Cortex of kidney (tissue), 1 donor: ENCODE data around the gene SLC1A2.
"Not testable (repeated sequence)": the region's sequence is repeated elsewhere in the genome, so short reads cannot be mapped to it uniquely, and the experiment has no call there.

Experiments used
- DNase-seq: peaks from one replicate; lab custom pipeline; 2025; lab: John Stamatoyannopoulos, UW

The SLC1A2 gene

DNA sequence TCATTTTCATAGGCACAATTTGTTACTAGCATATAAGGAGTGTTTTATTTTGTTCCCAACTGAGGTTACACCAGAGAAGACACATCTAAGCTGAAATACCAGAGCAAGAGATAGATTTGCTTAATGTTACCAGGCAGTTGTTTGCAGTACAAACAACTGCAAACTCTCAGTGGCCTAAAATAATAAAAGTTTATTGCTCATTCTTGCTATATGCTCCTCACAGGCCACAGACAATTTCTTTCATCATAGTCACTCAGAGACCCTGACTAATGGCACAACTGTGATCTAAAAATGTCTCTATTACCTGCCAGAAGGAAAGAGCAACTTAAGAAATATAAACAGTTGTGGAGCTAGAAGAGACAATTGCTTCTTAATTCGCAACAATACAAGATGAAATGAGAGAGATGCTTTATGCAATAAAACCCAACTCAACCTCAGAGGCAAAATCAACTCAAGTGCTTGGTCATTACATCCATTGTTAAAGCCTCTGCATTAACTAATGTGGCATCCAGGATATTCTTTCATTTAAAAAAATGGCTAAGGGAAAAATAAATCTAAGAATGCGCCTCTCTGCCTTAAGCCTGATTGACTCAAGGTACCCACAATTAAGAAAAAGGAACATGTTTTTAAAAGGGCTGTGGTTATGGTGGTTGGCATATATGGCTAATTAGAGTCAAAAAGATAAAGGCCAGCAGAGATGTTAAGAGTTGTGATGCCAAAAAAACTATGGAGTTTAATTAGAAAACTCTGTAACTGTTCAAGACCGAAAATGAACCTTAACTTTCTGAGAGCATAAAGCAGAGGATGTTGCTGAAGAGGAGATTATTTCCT, 176.7 kb downstream of the SLC1A2 start:
- no peak for DNase-seq

- DNase-seq, result no peak
These were observed 177.8 kb downstream of the SLC1A2 start for GRCh38 chr11:35241531-35241930.

- DNase-seq, result no peak
These were observed 178.3 kb downstream of the SLC1A2 start for GRCh38 chr11:35241083-35241482.

GRCh38 chr11:35239471-35240075, 179.8 kb downstream of the SLC1A2 start:
- no peak for DNase-seq

DNA sequence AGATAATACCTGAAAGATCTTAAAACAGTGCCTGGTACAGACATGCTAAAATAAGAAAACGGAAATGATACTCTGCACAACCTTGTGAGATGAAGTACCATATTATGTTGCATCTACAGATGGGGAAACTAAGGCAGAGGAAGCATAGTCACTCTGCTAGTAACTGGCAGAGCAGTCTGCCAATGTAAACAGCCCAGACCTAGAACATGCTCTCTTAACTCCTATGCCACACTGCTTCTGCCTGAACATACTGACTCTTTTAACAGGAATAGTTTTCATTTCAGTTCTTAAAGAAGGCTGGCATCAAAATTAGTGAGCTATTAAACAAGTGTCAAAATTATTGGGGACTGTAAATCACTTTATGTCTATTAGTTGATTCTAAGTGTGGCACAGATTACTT, 180.5 kb downstream of the SLC1A2 start:
- no peak for DNase-seq

DNA sequence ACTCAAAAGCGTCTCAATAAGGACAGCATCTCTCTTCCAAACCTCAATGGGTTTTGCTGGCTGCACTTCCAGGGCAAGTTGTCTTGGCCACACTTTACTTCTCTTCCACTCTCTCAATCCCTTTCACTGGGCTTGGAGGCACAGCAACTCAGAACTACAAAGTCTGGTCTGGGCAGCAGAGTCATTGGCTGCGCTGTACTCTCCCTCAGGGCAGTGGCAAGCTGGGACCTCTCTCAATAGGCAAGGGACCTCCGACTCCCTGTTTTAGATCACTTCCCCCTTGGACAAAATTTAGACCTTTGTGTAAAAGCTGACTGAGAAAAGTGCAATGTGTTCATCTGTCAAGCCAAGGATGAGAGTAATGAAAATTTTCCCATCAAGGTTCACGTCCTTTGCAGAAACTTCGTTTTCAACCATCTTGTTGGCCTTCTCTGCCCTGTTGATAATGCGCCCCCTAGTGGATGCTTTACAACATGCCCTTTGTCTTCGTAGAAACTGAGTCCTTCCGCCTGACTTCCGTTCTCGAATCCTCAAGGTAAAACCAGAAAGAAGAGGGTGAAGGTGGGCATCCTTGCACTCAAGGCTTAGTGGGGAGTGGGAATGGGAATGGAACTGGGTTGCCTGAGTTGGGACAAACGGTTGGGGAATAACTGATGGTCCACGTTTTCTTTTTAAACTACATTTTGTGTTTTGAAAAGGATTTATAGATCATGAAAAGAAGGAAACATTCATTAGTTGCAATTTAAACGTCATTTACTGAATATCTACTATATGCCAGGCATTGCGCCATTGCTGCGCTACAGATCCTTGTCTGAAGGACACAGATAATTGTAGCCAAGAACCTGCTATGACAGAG, 181.3 kb downstream of the SLC1A2 start:
- DNase-seq, result no peak

- DNase-seq, result no peak
These were observed 182.0 kb downstream of the SLC1A2 start for GRCh38 chr11:35237351-35237750.

- DNase-seq, result no peak
These were observed 182.7 kb downstream of the SLC1A2 start for GRCh38 chr11:35236667-35237003.

GRCh38 chr11:35235936-35236666, 183.3 kb downstream of the SLC1A2 start:
- no peak for DNase-seq

DNA sequence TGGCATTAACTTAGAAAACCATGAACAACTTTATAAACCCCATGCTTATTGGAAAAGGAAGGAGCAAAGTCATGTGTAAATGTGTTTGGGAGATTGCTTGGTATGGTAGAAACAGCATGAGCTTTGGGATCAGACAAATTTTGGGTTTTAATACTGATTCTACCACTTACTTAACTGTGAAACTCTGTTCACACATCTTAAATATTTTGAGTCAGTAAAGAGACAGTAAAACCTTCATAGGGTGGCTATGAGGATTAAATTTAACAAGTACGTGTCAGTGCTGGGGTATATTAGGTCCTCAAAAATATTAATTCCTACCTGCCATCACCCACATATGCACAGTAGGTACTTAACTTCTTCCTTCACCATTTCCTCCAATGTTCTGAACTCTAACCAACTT, 183.9 kb downstream of the SLC1A2 start:
- DNase-seq, result no peak

- no peak for DNase-seq
These were observed 184.2 kb downstream of the SLC1A2 start for GRCh38 chr11:35235157-35235468.

DNA sequence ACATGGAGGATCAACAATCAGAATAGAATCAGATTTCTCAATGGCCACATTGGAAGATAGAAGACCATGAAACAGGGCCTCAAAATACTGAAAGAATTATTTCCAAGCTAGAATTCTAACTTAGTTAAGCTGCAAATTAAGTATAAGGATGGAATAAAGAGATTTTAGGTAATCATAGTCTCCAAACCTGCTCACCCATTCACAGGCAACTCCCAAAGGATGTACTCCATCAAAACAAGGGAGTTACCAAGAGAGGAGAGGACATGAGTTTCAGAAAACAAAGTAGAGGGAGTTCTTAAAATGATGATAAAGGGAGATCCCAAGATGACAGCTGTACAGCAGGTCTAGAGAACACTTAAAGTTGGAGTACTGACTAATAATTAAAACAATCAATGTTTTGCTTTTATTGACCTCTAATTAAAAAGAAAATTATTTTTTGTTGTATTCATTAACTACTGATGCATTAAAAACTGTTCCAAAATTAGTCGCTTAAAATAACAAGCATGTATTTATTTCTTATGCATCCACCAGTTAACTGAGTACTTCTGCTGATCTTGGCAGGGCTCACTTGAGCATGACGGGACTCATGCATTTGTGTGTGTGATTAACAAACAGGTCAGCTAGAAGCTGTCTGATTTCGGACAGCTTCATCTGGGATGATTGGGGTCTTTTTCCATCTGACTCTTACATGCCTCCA, 184.8 kb downstream of the SLC1A2 start:
- DNase-seq, result no peak

- DNase-seq, result no peak
These were observed 185.8 kb downstream of the SLC1A2 start for GRCh38 chr11:35233518-35233917.

GRCh38 chr11:35232891-35233330, 186.4 kb downstream of the SLC1A2 start:
- no peak for DNase-seq

DNA sequence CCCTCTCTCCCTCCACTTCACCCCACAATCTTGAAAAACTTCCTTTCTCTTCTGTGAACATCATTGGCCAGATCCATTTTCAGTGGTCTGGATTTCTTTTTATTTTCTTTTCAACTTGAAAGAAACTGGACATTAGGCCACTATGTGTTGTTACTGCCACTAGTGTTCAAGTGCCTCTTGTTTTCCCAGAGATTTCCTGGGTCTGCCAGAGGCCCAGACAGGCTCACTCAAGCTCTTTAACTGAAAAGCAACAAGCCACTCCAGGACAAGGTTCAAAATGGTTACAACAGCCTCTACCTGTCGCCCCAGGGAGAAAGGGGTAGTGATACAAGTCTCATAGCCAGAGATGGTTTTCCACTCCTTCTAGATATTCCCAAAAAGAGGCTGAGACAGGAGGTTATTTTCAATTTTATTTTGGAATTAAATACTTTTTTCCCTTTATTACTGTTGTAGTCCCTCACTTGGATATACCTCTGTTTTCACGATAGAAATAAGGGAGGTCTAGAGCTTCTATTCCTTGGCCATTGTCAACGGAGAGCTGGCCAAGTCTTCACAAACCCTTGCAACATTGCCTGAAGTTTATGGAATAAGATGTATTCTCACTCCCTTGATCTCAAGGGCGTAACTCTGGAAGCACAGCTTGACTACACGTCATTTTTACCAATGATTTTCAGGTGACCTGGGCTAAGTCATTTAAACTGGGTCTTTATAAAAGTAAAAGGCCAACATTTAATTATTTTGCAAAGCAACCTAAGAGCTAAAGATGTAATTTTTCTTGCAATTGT, 188.1 kb downstream of the SLC1A2 start:
- no peak for DNase-seq

DNA sequence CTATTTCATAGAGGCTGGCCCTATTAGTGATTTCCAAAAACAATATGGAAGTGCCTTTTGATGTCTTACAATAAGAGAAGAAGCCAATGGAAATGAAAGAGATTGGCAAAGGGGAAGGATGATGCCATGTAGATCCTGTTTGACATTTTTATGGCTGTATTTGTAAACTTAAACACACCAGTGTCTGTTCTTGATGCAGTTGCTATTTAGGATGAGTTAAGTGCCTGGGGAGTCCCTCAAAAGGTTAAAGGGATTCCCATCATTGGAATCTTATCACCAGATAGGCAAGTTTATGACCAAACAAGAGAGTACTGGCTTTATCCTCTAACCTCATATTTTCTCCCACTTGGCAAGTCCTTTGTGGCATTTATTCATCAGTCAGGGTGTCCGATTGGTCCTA, 189.0 kb downstream of the SLC1A2 start:
- DNase-seq, result no peak

DNA sequence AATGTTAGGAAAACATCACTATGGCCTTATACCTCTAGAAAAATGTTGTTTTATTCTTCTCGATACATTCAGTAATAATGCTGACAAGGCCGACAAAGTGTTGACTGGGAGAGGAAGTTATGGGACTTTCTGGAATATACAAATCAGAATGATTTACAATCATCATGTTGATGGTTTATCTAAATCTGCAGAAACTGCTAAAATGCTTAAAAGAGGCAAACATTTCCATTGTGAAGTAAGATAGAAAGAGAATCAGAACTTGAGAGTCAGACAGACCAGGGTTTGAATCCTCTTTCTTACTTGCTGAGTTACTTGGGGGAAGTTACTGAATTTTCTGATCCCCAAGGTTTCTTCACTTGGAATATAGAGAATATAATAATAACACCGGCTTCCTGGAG, 191.0 kb downstream of the SLC1A2 start:
- no peak for DNase-seq

DNA sequence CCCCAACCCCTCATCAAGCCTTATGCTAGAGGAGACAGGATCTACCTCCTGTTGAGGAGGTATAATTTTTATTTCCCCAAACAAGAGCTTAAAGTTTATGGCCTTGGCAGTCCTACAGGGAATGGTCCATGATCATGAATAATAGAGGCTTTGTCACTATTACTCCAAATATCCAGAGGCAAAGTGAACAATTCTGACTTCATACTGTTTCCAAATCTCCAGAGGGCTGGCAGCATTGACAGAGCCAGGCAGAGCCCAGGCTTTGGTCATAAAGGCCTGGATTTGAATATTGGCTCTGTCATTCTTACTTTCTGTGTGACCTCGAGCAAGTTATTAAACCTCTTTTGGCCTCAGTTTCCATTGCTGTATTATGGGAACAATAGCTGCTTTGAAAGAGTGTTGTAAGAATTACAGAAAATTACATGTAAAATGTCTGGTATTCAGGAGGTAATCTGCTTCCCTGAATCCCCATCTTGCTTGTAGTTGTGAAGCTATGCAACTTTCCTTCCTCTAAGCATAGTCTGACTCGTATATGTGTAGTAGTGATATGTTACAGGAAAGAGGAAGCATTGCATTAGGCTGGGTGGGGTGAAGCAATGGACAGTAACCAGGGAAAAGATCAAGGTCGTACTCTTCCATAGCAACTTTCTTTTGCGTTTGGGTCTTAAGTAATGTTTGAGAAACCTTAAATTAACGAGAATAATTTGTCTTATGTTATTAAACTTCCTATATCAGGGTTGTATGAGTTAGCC, 191.6 kb downstream of the SLC1A2 start:
- DNase-seq, result no peak

DNA sequence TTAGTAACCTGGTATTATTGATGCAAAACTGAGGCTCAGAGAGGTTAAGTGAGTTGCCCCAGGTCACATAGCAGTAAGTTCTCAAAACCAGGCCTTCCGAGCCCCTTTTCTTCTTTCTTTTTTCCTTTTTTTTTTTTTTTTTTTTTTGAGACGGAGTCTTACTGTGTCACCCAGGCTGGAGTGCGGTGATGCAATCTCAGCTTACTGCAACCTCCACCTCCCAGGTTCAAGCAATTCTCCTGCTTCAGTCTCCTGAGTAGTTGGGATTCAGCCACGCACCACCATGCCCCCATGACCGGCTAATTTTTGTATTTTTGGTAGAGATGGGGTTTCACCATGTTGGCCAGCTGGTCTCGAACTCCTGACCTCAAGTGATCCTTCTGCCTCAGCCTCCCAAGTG, 192.6 kb downstream of the SLC1A2 start:
- DNase-seq, result not testable (repeated sequence)

DNA sequence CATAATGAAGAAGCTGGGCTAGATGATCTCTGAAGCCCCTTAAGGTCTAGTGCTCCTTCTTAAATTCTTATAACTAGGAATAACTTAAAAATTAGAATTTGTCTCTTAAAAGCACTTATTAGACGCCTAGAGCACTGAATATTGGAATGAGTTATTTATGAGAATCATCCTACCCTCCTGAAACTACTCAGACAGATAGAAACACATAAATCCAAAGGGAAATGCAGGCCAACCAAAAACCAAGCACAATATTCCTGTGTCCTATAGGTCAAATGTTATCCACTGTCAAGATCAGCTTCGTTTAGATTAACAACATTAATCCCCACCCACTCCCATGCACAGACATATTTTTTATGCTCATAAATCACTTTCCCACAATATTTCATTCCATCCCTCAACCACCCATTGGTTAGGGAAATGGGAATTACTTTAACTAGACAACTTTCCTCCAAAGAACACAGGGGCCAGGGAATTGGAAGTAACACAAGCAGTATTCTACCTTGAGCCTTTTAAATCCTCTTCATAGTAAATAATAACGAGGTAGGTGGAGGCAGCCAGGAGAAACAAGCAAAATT, 193.3 kb downstream of the SLC1A2 start:
- DNase-seq, result no peak
